ENCODE data around the gene MGMT.

GRCh38 chr10:129447486-129447885 is 19.6 kb upstream of the MGMT start:
- TF ChIP-seq CTCF (conservative IDR thresholded peaks at IDR 0.05; ENCODE audit: low read depth, low read length) (no peak), CEBPB (IDR thresholded peaks at IDR 0.05; ENCODE audit: low read depth, low read length) (no peak), POLR2A (IDR thresholded peaks at IDR 0.05; ENCODE audit: low read depth, low read length) (no peak), RFX5 (IDR thresholded peaks at IDR 0.05; ENCODE audit: low read depth, low read length) (no peak)

Measured in IMR-90 (cell line).